ENCODE results near the gene MSX1. TPM values are rescaled to one million over a fixed set of nuclear protein-coding genes. Genes with fewer than 3 reads are reported as not detected.

The MSX1 gene
- total RNA-seq, 1 experiment from 2014 or later: 59.9 TPM

Other genes with a start within 250 kb of the MSX1 start
- gene CYTL1, start 159.8 kb downstream of the MSX1 start, total RNA-seq (2021; ENCODE audit: unreplicated experiment): not detected
- gene STK32B, start 191.8 kb downstream of the MSX1 start, total RNA-seq (2021; ENCODE audit: unreplicated experiment): not detected

Measured in HCT116 (cell line).